GM12878 (cell line): Measurements from ENCODE around the gene EPHB2.

ENCODE experiments used
- BCL11A ChIP-seq: IDR thresholded peaks from 2 replicates; pipeline ENCODE4 v1.6.1; 2011; ENCODE audit warnings: low read depth, low read length
- E2F4 ChIP-seq: IDR thresholded peaks from 2 replicates; pipeline ENCODE4 v1.6.1; 2012; ENCODE audit warnings: low read depth, low read length, improper control_type of control experiment
- POLR2A ChIP-seq: IDR thresholded peaks from 2 replicates; pipeline ENCODE4 v1.6.1; 2011; ENCODE audit warnings: low read depth, mild to moderate bottlenecking, low read length

GRCh38 chr1:22865736-22866135 lies 155.1 kb downstream of the EPHB2 start:
- TF ChIP-seq BCL11A (no peak), POLR2A (no peak), E2F4 (no peak)
